ENCODE data around the gene CFC1B. TPM values are rescaled to one million over a fixed set of nuclear protein-coding genes. Genes with fewer than 3 reads are reported as not detected.

Gene CFC1B
- total RNA-seq, result not detected in 2 replicates

GRCh38 chr2:130520992-130521391, at the start of gene CFC1B:
TSS of gene CFC1B (plus strand) at chr2:130521222. CDS start at chr2:130521485, 263 bp downstream.

DNA sequence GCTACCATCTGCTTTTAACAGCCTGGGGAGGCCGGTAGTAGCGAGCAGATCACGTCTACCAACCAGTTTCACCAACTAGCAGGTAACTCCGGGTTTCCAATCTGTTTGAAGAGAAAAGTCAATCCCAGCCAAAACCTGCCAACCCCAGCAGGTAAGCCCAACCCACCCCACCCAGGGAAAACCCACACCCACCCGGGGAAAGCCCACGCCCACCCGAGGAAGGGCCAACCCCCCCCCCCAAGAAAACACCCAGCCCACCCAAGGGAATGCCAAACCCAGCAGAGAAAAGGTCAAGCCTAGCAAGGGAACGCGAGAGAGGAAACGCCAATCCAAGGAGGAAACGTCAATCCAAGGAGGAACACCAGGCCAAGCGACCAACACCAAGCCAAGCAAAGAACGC, 11.8 kb upstream of the CFC1B start, which contains the start of gene POTEI:
TSS of gene POTEI (minus strand) at position 101 of the 400 bp plus-strand sequence. CDS start at position 8, 93 bp downstream.

Other genes starting within 250 kb of the CFC1B start
- gene IMP4, start 178.3 kb upstream of the CFC1B start, total RNA-seq, result 93.8 and 121 TPM in 2 replicates
- gene PTPN18, start 165.2 kb upstream of the CFC1B start, total RNA-seq, result 13.8 and 22.2 TPM in 2 replicates
- gene POTEI, start 11.9 kb upstream of the CFC1B start, total RNA-seq, result not detected in 2 replicates
- not detected in 2 replicates for gene CFC1, start 78.4 kb downstream of the CFC1B start, total RNA-seq
- not detected in 2 replicates for gene POTEJ, start 90.2 kb downstream of the CFC1B start, total RNA-seq
- not detected in 2 replicates for gene GPR148, start 207.8 kb downstream of the CFC1B start, total RNA-seq
- not detected in 2 replicates for gene AMER3, start 234.3 kb downstream of the CFC1B start, total RNA-seq